GM13976 (cell line): ENCODE measurements around the gene SPRR3.
"Not testable (repeated sequence)": the region's sequence is repeated elsewhere in the genome, so short reads cannot be mapped to it uniquely, and the experiment has no call there.

Experiments used
- DNase-seq: peaks from one replicate; pipeline ENCODE4 v3.0.0; 2012; ENCODE audit warnings: low spot score
- in situ Hi-C: fragments of 300-500 bp; cut with MboI; formaldehyde crosslinking; loops from one replicate; pipeline ENCODE4 v1.12.0; 2022; ENCODE audit warnings: low sequenced_read_pairs, mixed read lengths, inconsistent platforms; ENCODE audit not compliant: unreplicated experiment
- TF ChIP-seq, protein P1 (sequence below): IDR thresholded peaks from 2 replicates; pipeline ENCODE4 v1.5.1; 2012; ENCODE audit warnings: borderline replicate concordance, mild to moderate bottlenecking; ENCODE audit not compliant: insufficient read depth; ENCODE audit errors: extremely low read depth, missing control alignments, control extremely low read depth

SPRR3 gene

DNA sequence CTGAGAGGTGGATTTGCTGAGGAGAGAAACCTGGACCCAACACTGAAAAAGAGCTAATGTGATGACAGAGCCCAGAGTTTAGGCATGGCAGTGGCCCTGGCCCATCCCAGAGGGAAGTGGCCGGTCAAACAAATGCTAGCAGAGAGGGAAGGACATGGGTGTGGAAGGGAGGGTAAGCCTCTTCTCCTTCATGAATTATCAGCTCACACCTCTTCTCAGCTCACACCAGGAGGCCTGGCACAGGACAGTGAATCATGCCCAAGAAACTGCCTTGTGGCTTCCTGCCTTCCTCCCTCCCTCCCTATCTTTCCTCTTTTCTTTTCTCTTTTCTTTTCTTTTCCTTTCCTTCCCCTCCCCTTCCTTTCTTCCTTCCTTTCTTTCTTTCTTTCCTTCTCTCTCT, 1.3 kb upstream of the SPRR3 start:
- in situ Hi-C loops, result no loop called here
- TF ChIP-seq, protein P1, sequence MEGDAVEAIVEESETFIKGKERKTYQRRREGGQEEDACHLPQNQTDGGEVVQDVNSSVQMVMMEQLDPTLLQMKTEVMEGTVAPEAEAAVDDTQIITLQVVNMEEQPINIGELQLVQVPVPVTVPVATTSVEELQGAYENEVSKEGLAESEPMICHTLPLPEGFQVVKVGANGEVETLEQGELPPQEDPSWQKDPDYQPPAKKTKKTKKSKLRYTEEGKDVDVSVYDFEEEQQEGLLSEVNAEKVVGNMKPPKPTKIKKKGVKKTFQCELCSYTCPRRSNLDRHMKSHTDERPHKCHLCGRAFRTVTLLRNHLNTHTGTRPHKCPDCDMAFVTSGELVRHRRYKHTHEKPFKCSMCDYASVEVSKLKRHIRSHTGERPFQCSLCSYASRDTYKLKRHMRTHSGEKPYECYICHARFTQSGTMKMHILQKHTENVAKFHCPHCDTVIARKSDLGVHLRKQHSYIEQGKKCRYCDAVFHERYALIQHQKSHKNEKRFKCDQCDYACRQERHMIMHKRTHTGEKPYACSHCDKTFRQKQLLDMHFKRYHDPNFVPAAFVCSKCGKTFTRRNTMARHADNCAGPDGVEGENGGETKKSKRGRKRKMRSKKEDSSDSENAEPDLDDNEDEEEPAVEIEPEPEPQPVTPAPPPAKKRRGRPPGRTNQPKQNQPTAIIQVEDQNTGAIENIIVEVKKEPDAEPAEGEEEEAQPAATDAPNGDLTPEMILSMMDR, result no peak
- DNase-seq, result no peak

GRCh38 chr1:153011235-153011758, 9.7 kb downstream of the SPRR3 start:
- DNase-seq, in situ Hi-C loops: not testable (repeated sequence)

DNA sequence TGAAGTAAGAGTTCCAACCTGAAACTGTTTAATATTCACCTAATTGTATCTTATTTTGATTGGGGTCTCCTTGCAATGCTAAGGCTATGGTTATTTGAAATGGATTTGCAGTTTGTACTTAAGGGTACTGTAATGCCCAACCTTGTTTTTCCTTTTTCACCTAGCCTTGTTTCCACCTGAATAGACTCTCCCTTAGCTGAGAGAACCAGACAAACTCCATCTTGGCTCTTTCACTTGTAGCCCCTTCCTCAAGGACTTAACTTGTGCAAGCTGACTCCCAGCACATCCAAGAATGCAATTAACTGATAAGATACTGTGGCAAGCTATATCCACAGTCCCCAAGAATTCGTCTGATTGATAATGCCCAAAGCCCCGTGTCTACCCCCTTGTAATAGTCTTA, 20.3 kb downstream of the SPRR3 start:
- in situ Hi-C loops, DNase-seq: not testable (repeated sequence)

DNA sequence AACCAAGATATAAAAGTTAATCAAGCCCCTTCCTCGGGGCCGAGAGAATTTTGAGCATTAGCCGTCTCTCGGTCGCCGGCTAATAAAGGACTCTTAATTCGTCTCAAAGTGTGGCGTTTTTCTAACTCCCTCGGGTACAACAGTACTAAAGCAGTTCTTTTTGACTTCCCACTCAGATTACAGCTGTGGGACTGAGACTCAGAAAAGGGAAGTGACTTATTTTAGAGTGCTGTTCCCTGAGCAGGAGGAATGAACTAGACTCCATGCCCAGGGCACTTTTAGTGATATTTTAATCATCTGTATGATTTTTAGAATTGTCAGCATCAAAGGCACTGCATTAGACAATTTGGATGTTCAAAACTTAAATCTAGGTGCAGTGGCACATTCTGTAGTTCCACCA, 20.8 kb downstream of the SPRR3 start:
- in situ Hi-C loops, DNase-seq: not testable (repeated sequence)

DNA sequence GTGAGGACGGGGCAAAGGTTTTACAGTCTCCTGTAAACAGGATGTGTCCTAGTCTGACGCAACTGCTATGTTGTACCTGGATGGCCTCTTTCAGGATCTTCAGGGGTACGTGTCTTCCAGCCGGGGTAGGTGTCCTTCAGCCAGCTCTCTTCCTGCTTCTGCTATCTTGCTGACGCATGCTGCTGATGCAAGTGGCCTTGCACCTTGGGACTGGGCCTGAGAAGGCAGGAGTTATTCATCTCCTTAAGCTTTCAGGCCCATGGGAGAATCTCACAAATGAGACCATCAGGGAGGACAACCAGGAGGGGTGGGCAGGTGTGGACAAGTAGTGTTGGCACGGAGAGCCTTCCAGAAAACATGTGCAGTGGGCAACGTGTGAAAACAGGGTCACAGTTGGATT, 21.6 kb downstream of the SPRR3 start:
- in situ Hi-C loops, result no loop called here
- TF ChIP-seq, protein P1, result no peak
- DNase-seq, result no peak

DNA sequence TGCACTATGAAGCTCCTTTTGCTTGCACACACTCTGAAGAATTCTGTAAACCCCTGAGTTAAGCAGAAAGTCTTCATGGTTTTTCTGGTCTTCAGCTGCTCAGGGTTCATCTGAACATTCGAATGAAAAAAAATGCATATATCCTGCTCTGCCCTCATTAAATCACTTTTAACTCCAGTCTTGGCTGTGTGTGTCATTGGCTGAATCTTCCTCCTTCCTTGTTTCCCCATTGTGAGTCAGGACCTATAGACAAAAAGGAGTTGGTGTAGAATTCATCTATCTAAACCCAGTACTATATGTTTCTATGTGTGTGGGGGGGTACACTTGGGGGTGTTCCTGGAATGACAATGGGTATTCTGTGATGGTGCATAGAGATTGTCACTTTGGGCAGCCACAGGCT, 22.9 kb downstream of the SPRR3 start:
- TF ChIP-seq, protein P1, result no peak
- in situ Hi-C loops, result no loop called here
- DNase-seq, result no peak

- TF ChIP-seq, protein P1, result no peak
- in situ Hi-C loops, result no loop called here
- no peak for DNase-seq
Measured at GRCh38 chr1:153025797-153026196, 24.2 kb downstream of the SPRR3 start.

GRCh38 chr1:153028766-153029165, 27.2 kb downstream of the SPRR3 start:
- TF ChIP-seq, protein P1, result no peak
- in situ Hi-C loops, result no loop called here
- no peak for DNase-seq

- in situ Hi-C loops, result no loop called here
- TF ChIP-seq, protein P1, result no peak
- no peak for DNase-seq
Measured at GRCh38 chr1:153030895-153031294, 29.3 kb downstream of the SPRR3 start, which contains the start of gene SPRR1B. Gene SPRR1B, plus strand, starts transcription at chr1:153031203. Its CDS starts 1,143 bp downstream, at chr1:153032346.
